ENCODE measurements around the gene AZU1. TPM values are rescaled to one million over a fixed set of nuclear protein-coding genes. Genes with fewer than 3 reads are reported as not detected.
"Not testable (repeated sequence)": the region's sequence is repeated elsewhere in the genome, so short reads cannot be mapped to it uniquely, and the experiment has no call there.

The AZU1 gene
- total and polyA plus RNA-seq, 7 donors = 0.69 TPM; not detected in 6

DNA sequence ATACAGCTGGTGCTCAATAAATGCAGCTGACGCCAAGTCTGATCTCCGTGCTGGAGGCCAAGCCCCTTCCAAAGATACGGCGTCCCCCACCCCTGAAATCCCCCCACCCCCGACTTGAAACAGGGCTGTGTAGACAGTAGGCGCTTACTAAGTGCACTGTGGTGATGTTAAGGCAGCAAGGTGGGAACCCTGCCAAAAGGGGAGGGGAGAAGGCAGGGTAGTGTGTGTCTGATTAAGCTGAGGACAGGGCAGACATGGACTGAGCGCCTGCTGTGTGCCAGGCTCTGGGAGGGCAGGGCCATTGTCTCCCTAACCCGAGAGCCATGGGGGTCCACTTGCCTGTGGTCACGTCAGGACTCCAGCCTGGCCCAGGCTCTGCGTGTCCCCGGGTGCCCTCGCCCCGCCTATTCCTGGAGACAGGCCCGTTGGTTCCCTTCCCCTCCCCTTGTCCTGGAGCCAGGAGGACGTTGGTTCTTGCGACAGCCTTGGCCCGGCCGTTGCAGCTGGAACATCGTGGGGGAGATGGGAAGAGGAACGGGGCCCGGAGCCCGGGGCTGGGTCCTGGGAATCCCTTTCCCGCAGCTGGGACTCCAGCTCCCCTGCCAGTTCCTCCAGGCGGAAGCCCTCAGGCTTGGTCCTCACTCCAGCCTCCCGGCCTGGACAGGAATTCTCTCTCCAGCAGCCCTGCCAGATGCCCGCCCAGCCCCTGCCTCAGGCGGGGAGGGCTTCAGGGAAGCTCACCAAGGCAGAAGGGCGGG, 22.8 kb downstream of the AZU1 start:
- Histone ChIP-seq H3K27me3 (ENCODE audit: insufficient read depth in 3 of 3, low read length in 2 of 3) (peaks cover 0 to 78% (median 16%) of the 10 kb centered on the region in 3 donors), H3K4me3 (peak overlapping the region; percentile 2), H3K9me3 (no peaks in the 10 kb centered on the region), H3K4me1 (peaks cover 7% of the 10 kb centered on the region), H3K36me3 (ENCODE audit: insufficient read depth in 1 of 2, low read depth in 1 of 2) (no peaks in the 10 kb centered on the region), H3K27ac (peak overlapping the region; percentile 14)
- DNase-seq (peak; percentile 92 to 96), ATAC-seq (peak; percentile 76 to 90 (median 86))
- TF ChIP-seq, protein P1, sequence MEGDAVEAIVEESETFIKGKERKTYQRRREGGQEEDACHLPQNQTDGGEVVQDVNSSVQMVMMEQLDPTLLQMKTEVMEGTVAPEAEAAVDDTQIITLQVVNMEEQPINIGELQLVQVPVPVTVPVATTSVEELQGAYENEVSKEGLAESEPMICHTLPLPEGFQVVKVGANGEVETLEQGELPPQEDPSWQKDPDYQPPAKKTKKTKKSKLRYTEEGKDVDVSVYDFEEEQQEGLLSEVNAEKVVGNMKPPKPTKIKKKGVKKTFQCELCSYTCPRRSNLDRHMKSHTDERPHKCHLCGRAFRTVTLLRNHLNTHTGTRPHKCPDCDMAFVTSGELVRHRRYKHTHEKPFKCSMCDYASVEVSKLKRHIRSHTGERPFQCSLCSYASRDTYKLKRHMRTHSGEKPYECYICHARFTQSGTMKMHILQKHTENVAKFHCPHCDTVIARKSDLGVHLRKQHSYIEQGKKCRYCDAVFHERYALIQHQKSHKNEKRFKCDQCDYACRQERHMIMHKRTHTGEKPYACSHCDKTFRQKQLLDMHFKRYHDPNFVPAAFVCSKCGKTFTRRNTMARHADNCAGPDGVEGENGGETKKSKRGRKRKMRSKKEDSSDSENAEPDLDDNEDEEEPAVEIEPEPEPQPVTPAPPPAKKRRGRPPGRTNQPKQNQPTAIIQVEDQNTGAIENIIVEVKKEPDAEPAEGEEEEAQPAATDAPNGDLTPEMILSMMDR (IDR thresholded peaks at IDR 0.05) = no peak
- 13 to 14% (median 13%) methylated on average over 26 to 28 of the region's 28 CpGs for WGBS, 3 donors
- intact Hi-C loops (cut with DNase I) = loop anchor here in 1 of 2 donors (10.0 kb wide), 1 partner anchor 134 kb away; the partner anchor contains the start of gene WDR18

DNA sequence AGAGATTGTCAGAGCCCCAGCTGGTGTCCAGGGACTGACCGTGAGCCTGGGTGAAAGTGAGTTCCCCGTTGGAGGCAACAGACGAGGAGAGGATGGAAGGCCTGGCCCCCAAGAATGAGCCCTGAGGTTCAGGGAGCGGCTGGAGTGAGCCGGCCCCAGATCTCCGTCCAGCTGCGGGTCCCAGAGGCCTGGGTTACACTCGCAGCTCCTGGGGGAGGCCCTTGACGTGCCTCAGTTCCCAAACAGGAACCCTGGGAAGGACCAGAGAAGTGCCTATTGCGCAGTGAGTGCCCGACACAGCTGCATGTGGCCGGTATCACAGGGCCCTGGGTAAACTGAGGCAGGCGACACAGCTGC, 23.3 kb downstream of the AZU1 start:
- ATAC-seq (no peak), DNase-seq (no peak)
- TF ChIP-seq, protein P1 (IDR thresholded peaks at IDR 0.05) = no peak
- H3K4me3 ChIP-seq = peak overlapping the region; percentile 2
- H3K9me3 ChIP-seq = no peaks in the 10 kb centered on the region
- H3K4me1 ChIP-seq = peaks cover 7% of the 10 kb centered on the region
- H3K36me3 ChIP-seq (ENCODE audit: insufficient read depth in 1 of 2, low read depth in 1 of 2) = no peaks in the 10 kb centered on the region
- WGBS, 3 donors = 17 to 28% (median 18%) methylated on average over 13 of the region's 13 CpGs
- H3K27me3 ChIP-seq (ENCODE audit: insufficient read depth in 3 of 3, low read length in 2 of 3) = peaks cover 0 to 78% (median 16%) of the 10 kb centered on the region in 3 donors
- H3K27ac ChIP-seq = peak overlapping the region; percentile 14
- intact Hi-C loops (cut with DNase I) = loop anchor here in 1 of 2 donors (10.0 kb wide), 1 partner anchor 134 kb away; the partner anchor contains the start of gene WDR18

DNA sequence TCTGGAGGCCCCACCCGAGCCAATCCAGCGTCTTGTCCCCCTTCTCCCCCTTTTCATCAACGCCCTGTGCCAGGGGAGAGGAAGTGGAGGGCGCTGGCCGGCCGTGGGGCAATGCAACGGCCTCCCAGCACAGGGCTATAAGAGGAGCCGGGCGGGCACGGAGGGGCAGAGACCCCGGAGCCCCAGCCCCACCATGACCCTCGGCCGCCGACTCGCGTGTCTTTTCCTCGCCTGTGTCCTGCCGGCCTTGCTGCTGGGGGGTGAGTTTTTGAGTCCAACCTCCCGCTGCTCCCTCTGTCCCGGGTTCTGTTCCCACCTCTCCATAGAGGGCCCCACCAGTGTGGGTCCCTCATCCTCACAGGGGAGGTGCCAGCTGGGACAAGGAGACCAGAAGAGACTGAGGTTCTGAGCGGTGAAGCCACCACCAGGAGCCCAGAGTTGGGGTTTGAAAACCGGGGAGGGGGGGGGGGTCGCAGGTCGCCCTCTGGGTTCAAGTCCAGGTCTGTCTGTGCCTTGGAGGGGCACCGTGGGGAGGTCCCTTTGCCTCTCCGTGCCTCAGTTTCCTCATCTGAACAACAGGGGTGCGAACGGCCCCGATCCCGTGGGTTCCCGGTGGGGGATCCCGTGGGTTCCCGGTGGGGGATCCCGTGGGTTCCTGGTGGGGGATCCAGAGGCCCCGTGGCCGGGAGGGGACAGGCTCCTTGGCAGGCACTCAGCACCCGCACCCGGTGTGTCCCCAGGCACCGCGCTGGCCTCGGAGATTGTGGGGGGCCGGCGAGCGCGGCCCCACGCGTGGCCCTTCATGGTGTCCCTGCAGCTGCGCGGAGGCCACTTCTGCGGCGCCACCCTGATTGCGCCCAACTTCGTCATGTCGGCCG, 24.7 kb downstream of the AZU1 start, which contains the start of gene ELANE:
TSS of gene ELANE (plus strand) at position 168 of the 878 bp plus-strand sequence. CDS start at position 194, 26 bp downstream.
- TF ChIP-seq, protein P1 (IDR thresholded peaks at IDR 0.05) = no peak
- 58 to 68% (median 62%) methylated on average over 41 to 55 of the region's 55 CpGs for WGBS, 3 donors
- H3K4me1 ChIP-seq = peaks cover 7% of the 10 kb centered on the region
- peaks cover 0 to 73% (median 16%) of the 10 kb centered on the region in 3 donors for H3K27me3 ChIP-seq (ENCODE audit: insufficient read depth in 3 of 3, low read length in 2 of 3)
- H3K4me3 ChIP-seq = no peak within 1 kb of the TSS
- H3K36me3 ChIP-seq (ENCODE audit: insufficient read depth in 1 of 2, low read depth in 1 of 2) = no peaks in the 10 kb centered on the region
- DNase-seq (peak; percentile 23 to 53), ATAC-seq (no peak)
- H3K9me3 ChIP-seq = no peaks in the 10 kb centered on the region
- no peak within 1 kb of the TSS for H3K27ac ChIP-seq
- intact Hi-C loops (cut with DNase I) = loop anchor here in 1 of 2 donors (10.0 kb wide), 1 partner anchor 132 kb away; the partner anchor contains the start of gene WDR18

DNA sequence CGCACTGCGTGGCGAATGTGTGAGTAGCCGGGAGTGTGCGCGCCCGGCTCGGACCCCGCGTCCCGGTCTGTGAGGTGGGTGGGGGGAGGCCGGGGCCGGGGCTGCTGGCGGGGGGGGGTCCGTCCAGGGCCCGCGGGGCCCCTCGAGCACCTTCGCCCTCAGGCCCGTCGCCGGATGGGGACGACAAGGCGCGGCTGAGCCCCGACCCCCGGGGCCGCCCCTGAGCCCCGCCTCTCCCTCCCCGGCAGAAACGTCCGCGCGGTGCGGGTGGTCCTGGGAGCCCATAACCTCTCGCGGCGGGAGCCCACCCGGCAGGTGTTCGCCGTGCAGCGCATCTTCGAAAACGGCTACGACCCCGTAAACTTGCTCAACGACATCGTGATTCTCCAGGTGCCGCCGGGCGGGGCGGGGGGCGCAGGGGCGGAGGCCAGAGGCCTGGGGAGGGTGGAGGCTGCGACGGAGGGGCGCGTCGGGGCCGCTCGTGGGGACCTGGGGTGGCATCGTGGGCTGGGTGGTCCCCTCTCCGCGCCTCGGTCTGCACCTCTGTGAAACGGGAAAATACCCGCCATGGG, 25.5 kb downstream of the AZU1 start:
- 27 to 34% (median 30%) methylated on average over 38 to 67 of the region's 67 CpGs for WGBS, 3 donors
- Histone ChIP-seq H3K4me1 (peaks cover 7% of the 10 kb centered on the region), H3K27me3 (ENCODE audit: insufficient read depth in 3 of 3, low read length in 2 of 3) (peaks cover 0 to 73% (median 13%) of the 10 kb centered on the region in 3 donors), H3K9me3 (no peaks in the 10 kb centered on the region), H3K27ac (no peak overlapping the region), H3K36me3 (ENCODE audit: insufficient read depth in 1 of 2, low read depth in 1 of 2) (no peaks in the 10 kb centered on the region), H3K4me3 (no peak overlapping the region)
- intact Hi-C loops (cut with DNase I) = loop anchor here in 1 of 2 donors (10.0 kb wide), 1 partner anchor 132 kb away; the partner anchor contains the start of gene WDR18
- DNase-seq (peak in 1 of 2 donors; percentile 12), ATAC-seq (no peak)
- TF ChIP-seq, protein P1 (IDR thresholded peaks at IDR 0.05) = no peak

DNA sequence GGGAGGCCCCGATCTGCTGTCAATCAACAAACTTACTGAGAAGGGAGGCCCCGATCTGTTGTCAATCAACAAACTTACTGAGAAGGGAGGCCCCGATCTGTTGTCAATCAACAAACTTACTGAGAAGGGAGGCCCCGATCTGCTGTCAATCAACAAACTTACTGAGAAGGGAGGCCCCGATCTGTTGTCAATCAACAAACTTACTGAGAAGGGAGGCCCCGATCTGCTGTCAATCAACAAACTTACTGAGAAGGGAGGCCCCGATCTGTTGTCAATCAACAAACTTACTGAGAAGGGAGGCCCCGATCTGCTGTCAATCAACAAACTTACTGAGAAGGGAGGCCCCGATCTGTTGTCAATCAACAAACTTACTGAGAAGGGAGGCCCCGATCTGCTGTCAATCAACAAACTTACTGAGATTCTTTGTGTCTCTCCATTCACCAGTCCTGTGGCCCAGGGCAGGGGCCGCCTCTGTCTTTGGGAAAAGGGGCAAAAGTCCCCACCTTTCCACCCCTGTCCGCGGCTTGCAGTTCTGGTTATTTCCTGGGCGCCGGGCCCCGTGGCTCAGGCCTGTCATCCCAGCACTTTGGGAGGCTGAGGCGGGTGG, 26.1 kb downstream of the AZU1 start:
- peaks cover 0 to 76% (median 13%) of the 10 kb centered on the region in 3 donors for H3K27me3 ChIP-seq (ENCODE audit: insufficient read depth in 3 of 3, low read length in 2 of 3)
- DNase-seq; H3K27ac ChIP-seq; ATAC-seq; H3K9me3 ChIP-seq; H3K36me3 ChIP-seq (ENCODE audit: insufficient read depth in 1 of 2, low read depth in 1 of 2); H3K4me3 ChIP-seq; H3K4me1 ChIP-seq: not testable (repeated sequence)
- intact Hi-C loops (cut with DNase I) = loop anchor here in 1 of 2 donors (10.0 kb wide), 1 partner anchor 131 kb away; the partner anchor contains the start of gene WDR18
- 73 to 78% (median 77%) methylated on average over 10 to 13 of the region's 17 CpGs for WGBS, 3 donors
